ENCODE results near the gene MKKS.

MKKS gene

DNA sequence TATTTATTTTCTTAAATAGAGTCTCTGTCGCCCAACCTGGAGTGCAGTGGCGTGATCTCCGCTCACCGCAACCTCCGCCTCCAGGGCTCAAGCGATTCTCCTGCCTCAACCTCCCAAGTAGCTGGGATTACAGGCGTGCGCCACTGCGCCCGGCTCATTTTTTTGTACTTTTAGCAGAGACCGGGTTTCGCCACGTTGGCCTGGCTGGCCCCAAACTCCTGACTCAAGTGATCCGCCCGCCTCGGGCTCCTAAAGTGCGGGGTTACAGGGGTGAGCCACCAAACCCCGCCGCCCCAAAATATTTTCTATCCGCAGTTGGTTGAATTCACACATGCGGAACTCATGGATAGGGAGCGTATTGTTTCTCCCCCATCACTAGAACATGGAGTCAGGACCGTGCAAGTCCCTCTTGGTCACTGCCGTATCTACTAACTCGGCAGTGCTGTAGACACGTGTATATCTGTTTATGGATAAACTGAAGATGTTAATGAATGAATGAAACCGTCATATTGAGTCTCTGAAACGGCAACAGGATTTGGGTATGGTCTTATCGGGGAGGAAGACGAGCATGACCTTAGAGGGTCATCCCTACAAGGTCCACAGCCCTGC, 904 bp downstream of the MKKS start:
- peak overlapping the region; percentile 87 for H3K4me3 ChIP-seq (ENCODE audit: low read depth, low read length)
- TF ChIP-seq, protein P1, sequence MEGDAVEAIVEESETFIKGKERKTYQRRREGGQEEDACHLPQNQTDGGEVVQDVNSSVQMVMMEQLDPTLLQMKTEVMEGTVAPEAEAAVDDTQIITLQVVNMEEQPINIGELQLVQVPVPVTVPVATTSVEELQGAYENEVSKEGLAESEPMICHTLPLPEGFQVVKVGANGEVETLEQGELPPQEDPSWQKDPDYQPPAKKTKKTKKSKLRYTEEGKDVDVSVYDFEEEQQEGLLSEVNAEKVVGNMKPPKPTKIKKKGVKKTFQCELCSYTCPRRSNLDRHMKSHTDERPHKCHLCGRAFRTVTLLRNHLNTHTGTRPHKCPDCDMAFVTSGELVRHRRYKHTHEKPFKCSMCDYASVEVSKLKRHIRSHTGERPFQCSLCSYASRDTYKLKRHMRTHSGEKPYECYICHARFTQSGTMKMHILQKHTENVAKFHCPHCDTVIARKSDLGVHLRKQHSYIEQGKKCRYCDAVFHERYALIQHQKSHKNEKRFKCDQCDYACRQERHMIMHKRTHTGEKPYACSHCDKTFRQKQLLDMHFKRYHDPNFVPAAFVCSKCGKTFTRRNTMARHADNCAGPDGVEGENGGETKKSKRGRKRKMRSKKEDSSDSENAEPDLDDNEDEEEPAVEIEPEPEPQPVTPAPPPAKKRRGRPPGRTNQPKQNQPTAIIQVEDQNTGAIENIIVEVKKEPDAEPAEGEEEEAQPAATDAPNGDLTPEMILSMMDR (IDR thresholded peaks at IDR 0.05; ENCODE audit: low read depth, low read length): no peak
- TF ChIP-seq, protein P2, sequence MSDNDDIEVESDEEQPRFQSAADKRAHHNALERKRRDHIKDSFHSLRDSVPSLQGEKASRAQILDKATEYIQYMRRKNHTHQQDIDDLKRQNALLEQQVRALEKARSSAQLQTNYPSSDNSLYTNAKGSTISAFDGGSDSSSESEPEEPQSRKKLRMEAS (IDR thresholded peaks at IDR 0.05; ENCODE audit: low read depth, low read length): no peak; the same call in 1 of the 2 replicates
- TF ChIP-seq POLR2A (IDR thresholded peaks at IDR 0.05; ENCODE audit: extremely low read depth, insufficient read length): no peak
- TF ChIP-seq MYC (IDR thresholded peaks at IDR 0.05; ENCODE audit: low read depth, low read length): no peak; the same call in 1 of the 2 replicates
- DNase-seq (ENCODE audit: low read depth): no peak

DNA sequence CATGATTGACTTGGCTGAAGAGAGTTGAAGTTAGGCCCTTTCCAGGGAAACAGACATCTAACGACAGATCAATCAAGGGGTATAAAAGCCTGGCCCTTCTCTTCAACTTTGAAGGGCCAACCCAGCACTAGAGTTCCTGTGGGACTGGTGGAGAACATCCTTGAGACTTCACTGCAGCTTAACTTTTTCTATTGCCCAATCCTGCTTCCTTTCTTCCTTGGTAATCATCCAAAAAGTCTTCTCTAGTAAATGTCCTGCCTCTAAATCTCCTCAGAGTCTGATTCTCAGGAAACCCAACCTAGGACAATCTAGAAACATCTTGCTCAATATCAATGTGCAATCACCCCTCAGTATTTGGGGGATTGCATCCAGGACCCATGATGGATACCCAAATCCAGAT, 1.9 kb downstream of the MKKS start:
- H3K4me3 ChIP-seq (ENCODE audit: low read depth, low read length): no peak overlapping the region
- TF ChIP-seq POLR2A (IDR thresholded peaks at IDR 0.05; ENCODE audit: extremely low read depth, insufficient read length): no peak
- no peak for TF ChIP-seq MYC (IDR thresholded peaks at IDR 0.05; ENCODE audit: low read depth, low read length)
- TF ChIP-seq, protein P2 (IDR thresholded peaks at IDR 0.05; ENCODE audit: low read depth, low read length): no peak
- TF ChIP-seq, protein P1 (IDR thresholded peaks at IDR 0.05; ENCODE audit: low read depth, low read length): no peak
- no peak for DNase-seq (ENCODE audit: low read depth)

DNA sequence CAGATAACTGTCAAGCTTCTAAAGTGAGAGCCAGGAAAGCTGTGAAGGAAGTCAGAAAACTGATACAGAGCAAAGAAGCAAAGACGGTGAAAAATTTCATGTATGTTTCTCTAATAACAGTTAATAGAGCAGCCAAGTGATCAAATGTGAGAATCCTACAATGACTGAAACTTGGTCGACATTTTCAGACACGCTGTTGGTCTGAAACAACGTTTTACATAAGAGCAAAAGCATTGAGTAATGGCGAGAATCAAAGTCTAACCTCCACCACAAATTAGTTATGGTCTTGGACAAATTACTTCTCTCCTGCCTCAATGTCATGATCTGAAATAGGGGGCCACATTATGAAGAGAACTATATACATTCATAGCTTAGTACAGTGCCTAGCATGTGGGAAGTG, 3.3 kb downstream of the MKKS start:
- TF ChIP-seq, protein P1 (IDR thresholded peaks at IDR 0.05; ENCODE audit: low read depth, low read length): no peak
- TF ChIP-seq POLR2A (IDR thresholded peaks at IDR 0.05; ENCODE audit: extremely low read depth, insufficient read length): no peak
- no peak for TF ChIP-seq MYC (IDR thresholded peaks at IDR 0.05; ENCODE audit: low read depth, low read length)
- TF ChIP-seq, protein P2 (IDR thresholded peaks at IDR 0.05; ENCODE audit: low read depth, low read length): no peak
- peak; percentile 22 for DNase-seq (ENCODE audit: low read depth)
- no peak overlapping the region for H3K4me3 ChIP-seq (ENCODE audit: low read depth, low read length)

DNA sequence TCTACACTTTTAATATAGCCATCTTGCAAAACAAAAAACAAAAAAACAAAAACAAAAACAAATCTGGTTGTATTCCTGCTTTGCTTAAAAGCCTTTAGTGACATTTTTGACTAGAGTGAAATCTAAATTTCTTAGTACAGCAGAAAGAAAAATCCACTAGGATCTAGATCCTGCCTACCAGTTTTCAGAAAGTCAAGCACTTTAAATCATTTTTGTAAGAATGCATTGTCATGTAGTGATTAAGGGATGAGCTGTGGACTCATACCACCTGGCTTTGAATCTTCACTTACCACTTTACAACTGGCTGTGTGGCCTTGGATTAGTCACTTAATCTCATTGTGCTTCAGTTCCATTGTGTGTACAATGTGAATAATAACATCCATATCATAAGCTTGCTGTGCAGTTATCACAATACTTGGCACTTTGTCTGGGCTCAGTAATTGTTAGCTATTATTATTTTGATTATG, 4.0 kb downstream of the MKKS start:
- TF ChIP-seq, protein P1 (IDR thresholded peaks at IDR 0.05; ENCODE audit: low read depth, low read length): no peak
- TF ChIP-seq MYC (IDR thresholded peaks at IDR 0.05; ENCODE audit: low read depth, low read length) (no peak), POLR2A (IDR thresholded peaks at IDR 0.05; ENCODE audit: extremely low read depth, insufficient read length) (no peak)
- TF ChIP-seq, protein P2 (IDR thresholded peaks at IDR 0.05; ENCODE audit: low read depth, low read length): no peak
- DNase-seq (ENCODE audit: low read depth): no peak
- H3K4me3 ChIP-seq (ENCODE audit: low read depth, low read length): no peak overlapping the region

DNA sequence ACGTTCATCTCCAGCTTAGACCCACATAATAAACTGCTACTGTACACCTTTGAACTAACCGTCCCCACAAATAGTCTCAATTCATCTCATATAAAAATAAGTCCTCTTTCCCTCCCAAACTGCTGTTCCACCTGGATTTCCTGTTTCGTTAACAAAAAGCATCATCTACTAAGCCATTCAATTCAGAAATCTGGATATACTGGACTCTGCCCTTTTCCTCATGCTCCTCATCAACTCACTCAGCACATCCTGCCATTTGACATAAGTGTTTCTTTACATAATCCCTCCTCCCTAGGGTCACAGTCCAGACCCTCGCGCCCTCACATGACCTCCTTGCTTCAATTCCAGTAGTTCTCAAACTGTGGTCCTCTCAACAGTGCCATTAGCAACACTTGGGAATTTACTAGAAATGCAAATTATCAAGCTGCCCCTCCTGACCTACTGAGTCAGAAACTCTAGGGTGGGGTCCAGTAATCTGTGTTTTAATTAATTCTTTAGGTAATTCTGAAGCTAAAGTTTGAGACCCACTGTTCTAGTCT, 4.5 kb downstream of the MKKS start:
- TF ChIP-seq, protein P2 (IDR thresholded peaks at IDR 0.05; ENCODE audit: low read depth, low read length): no peak
- TF ChIP-seq POLR2A (IDR thresholded peaks at IDR 0.05; ENCODE audit: extremely low read depth, insufficient read length) (no peak), MYC (IDR thresholded peaks at IDR 0.05; ENCODE audit: low read depth, low read length) (no peak)
- TF ChIP-seq, protein P1 (IDR thresholded peaks at IDR 0.05; ENCODE audit: low read depth, low read length): no peak
- H3K4me3 ChIP-seq (ENCODE audit: low read depth, low read length): no peak overlapping the region

More for the DNA sequence above, 4.5 kb downstream of the MKKS start:
- no peak for DNase-seq (ENCODE audit: low read depth)

Data from NB4 (cell line).